Suprapubic skin (tissue), 4 donors: ENCODE results near the gene FSTL4. TPM values are rescaled to one million over a fixed set of nuclear protein-coding genes. Genes with fewer than 3 reads are reported as not detected.

Experiments used
- DNase-seq, 2 donors: peaks; one replicate each; pipeline ENCODE4 v3.0.0-alpha.2; 2019; ENCODE audit warnings: low spot score in 2 of 2
- H3K27ac ChIP-seq: fragments of 200-600 bp; sonication (generic); one replicate; pipeline ENCODE4 v1.5.1; 2019
- H3K27me3 ChIP-seq: fragments of 200-600 bp; sonication (generic); one replicate; pipeline ENCODE4 v1.5.1; 2019
- H3K36me3 ChIP-seq: fragments of 200-600 bp; sonication (generic); one replicate; pipeline ENCODE4 v1.5.1; 2019
- H3K4me1 ChIP-seq: fragments of 200-600 bp; sonication (generic); one replicate; pipeline ENCODE4 v1.5.1; 2019
- H3K4me3 ChIP-seq: fragments of 200-600 bp; sonication (generic); one replicate; pipeline ENCODE4 v1.5.1; 2019; ENCODE audit warnings: mild to moderate bottlenecking
- H3K9me3 ChIP-seq: fragments of 200-600 bp; sonication (generic); one replicate; pipeline ENCODE4 v1.5.1; 2019
- EP300 ChIP-seq: sonication (generic); formaldehyde crosslinking; IDR thresholded peaks from one replicate; pipeline ENCODE4 v1.6.1; 2017; ENCODE audit warnings: antibody characterized with exemption
- POLR2A ChIP-seq, 2 donors: fragments of 450-650 bp; IDR thresholded peaks; one replicate each; pipeline ENCODE4 v1.6.1; 2017; ENCODE audit warnings: antibody characterized with exemption in 2 of 2, mild to moderate bottlenecking in 2 of 2, moderate library complexity in 2 of 2
- POLR2AphosphoS5 ChIP-seq, 3 donors: sonication (generic); formaldehyde crosslinking; IDR thresholded peaks; one replicate each; pipeline ENCODE4 v1.6.1; 2017; ENCODE audit warnings: antibody characterized with exemption in 3 of 3
- WGBS: methylation state at CpG from one replicate; pipeline ENCODE4 v1.1.5; 2018; 5-methylcytosine and 5-hydroxymethylcytosine counted together
- total RNA-seq, 4 donors: library from RNA; depleted of rRNA; stranded (reverse); fragments of >200 nt; gene quantifications; one replicate each; pipeline ENCODE4 v1.1.0, GENCODE V29; 2016
- TF ChIP-seq, protein P1 (sequence below), 2 donors: fragments of 200-600 bp in 1 of 2; fragments of 450-650 bp in 1 of 2; sonication (generic) in 1 of 2; IDR thresholded peaks; one replicate each; pipeline ENCODE4 v1.5.1; 2016 to 2019; ENCODE audit warnings: antibody characterized with exemption in 2 of 2, mild to moderate bottlenecking in 1 of 2, moderate library complexity in 1 of 2

FSTL4 gene
- total RNA-seq, 4 donors from 2014 or later, result 2.3 to 6.4 (median 5.8) TPM

DNA sequence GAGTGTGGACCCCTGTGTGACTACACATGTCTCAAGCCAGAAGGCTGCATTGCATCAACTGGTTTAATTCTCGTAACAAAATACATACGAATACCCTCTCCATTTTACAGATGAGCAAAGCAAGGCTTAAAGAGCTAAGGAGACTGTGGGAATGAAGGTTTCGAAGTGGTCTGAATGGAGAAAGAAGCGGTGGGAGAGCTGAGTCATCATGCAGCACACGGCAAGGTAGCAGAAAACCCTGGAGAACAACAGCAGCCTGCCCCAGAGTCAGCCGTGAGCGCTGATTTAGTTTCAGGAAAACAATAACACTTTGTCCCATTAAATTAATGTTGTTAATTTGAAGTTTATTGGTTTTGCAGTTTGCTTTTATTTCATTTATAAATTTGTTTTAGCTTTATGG, 336.7 kb downstream of the FSTL4 start:
- DNase-seq, result no peak
- TF ChIP-seq, protein P1, sequence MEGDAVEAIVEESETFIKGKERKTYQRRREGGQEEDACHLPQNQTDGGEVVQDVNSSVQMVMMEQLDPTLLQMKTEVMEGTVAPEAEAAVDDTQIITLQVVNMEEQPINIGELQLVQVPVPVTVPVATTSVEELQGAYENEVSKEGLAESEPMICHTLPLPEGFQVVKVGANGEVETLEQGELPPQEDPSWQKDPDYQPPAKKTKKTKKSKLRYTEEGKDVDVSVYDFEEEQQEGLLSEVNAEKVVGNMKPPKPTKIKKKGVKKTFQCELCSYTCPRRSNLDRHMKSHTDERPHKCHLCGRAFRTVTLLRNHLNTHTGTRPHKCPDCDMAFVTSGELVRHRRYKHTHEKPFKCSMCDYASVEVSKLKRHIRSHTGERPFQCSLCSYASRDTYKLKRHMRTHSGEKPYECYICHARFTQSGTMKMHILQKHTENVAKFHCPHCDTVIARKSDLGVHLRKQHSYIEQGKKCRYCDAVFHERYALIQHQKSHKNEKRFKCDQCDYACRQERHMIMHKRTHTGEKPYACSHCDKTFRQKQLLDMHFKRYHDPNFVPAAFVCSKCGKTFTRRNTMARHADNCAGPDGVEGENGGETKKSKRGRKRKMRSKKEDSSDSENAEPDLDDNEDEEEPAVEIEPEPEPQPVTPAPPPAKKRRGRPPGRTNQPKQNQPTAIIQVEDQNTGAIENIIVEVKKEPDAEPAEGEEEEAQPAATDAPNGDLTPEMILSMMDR (IDR thresholded peaks at IDR 0.05), result no peak
- no peak for TF ChIP-seq POLR2AphosphoS5 (IDR thresholded peaks at IDR 0.05)
- no peak for TF ChIP-seq EP300
- TF ChIP-seq POLR2A (IDR thresholded peaks at IDR 0.05), result no peak
- no peaks in the 10 kb centered on the region for H3K9me3 ChIP-seq
- WGBS, result 94% methylated on average over 7 of the region's 7 CpGs
- no peaks in the 10 kb centered on the region for H3K36me3 ChIP-seq
- no peaks in the 10 kb centered on the region for H3K27me3 ChIP-seq
- no peaks in the 10 kb centered on the region for H3K4me1 ChIP-seq
- H3K4me3 ChIP-seq, result no peak overlapping the region
- no peak overlapping the region for H3K27ac ChIP-seq

DNA sequence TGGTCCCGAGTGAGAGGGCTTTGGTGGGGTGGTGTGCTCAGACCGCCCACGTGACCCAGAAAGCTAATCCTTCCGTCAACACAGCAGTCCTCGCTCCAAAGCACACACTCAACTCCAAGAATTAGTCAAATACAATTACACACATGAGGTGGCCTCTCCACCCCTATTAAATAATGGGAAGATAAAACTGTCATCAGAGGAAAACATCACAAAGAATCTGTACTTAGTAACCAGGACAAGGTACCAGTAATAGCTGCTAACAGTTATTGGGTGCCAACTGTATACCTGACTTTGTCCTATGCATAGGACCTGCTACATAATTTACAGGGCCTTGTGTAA, 337.8 kb downstream of the FSTL4 start:
- H3K27me3 ChIP-seq, result no peaks in the 10 kb centered on the region
- DNase-seq, result no peak
- WGBS, result 76% methylated on average over 5 of the region's 5 CpGs
- TF ChIP-seq, protein P1 (IDR thresholded peaks at IDR 0.05), result no peak
- no peak for TF ChIP-seq POLR2AphosphoS5 (IDR thresholded peaks at IDR 0.05)
- no peak for TF ChIP-seq POLR2A (IDR thresholded peaks at IDR 0.05)
- TF ChIP-seq EP300, result no peak
- H3K4me3 ChIP-seq, result no peak overlapping the region
- H3K4me1 ChIP-seq, result no peaks in the 10 kb centered on the region
- no peaks in the 10 kb centered on the region for H3K36me3 ChIP-seq
- H3K27ac ChIP-seq, result no peak overlapping the region
- H3K9me3 ChIP-seq, result no peaks in the 10 kb centered on the region

DNA sequence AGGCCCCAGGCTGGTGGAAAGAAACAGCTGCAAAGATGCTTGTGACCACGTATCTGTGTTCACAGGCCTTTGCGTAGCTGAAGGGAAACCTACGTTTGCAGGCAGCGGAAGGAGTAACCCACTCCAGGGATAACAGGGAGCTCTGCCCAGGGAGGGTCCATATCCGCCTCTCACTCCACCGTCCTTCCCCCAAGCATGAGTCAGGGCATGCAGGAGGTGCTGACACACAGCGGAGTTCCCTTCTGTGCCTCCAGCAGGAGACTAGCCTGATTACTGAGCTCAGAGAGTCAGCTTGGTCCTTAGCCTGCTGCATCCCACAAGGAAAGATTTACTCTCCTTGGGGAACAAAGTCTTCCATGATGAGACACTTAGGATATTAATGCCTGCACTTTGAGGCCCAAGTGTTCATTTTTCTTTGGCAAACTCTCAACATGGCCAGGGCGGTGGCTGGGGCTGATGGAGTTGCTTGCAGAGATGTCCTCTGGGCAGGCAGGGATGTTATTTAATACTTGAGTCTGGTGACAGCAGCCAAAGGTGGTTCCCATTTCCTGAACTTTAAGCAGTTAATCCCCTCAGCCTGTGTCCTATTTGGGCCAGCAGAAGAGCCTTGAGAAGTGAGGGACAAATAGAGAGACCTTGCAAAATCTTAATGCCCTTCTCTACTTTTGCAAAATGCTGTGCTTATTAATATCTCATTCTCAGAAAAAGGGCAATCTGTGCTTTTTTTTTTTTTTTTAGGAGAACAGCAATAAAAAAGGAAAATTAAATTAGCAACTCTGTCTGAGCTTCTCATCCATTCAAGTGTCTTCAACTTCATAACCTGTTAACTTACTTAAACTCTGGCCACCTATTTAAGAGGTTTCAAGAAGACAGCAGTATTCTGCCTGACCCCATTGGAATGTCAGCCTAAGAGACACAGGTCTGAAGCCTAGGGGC, 338.4 kb downstream of the FSTL4 start:
- DNase-seq, result no peak
- H3K4me3 ChIP-seq, result no peak overlapping the region
- no peaks in the 10 kb centered on the region for H3K9me3 ChIP-seq
- H3K36me3 ChIP-seq, result no peaks in the 10 kb centered on the region
- H3K4me1 ChIP-seq, result no peaks in the 10 kb centered on the region
- TF ChIP-seq EP300, result no peak
- TF ChIP-seq, protein P1 (IDR thresholded peaks at IDR 0.05), result no peak
- no peak for TF ChIP-seq POLR2AphosphoS5 (IDR thresholded peaks at IDR 0.05)
- no peak for TF ChIP-seq POLR2A (IDR thresholded peaks at IDR 0.05)
- no peak overlapping the region for H3K27ac ChIP-seq
- 52% methylated on average over 8 of the region's 8 CpGs for WGBS
- H3K27me3 ChIP-seq, result no peaks in the 10 kb centered on the region

DNA sequence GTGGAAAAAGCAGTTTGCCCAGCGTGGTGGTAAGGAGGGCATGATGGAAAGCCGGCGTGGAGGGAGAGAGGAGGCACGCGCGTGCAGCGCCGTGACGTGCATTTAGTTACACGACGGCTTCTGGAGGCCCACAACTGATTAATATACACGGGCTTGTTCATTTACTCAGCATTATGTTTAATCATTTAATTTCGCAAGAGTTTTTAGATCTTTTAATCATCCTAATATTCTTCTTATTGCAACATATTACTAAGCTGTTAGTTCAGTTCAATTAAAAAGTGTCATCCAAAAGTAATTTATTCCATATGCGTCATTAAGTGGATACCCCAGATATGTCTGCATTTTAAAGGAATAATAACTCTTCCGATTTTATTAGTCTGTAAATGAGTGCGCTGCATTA, 340.0 kb downstream of the FSTL4 start:
- TF ChIP-seq POLR2A (IDR thresholded peaks at IDR 0.05) (no peak), EP300 (no peak), POLR2AphosphoS5 (IDR thresholded peaks at IDR 0.05) (no peak)
- TF ChIP-seq, protein P1 (IDR thresholded peaks at IDR 0.05), result no peak
- no peaks in the 10 kb centered on the region for H3K36me3 ChIP-seq
- H3K27ac ChIP-seq, result no peak overlapping the region
- no peaks in the 10 kb centered on the region for H3K27me3 ChIP-seq
- no peak overlapping the region for H3K4me3 ChIP-seq
- H3K9me3 ChIP-seq, result no peaks in the 10 kb centered on the region
- no peaks in the 10 kb centered on the region for H3K4me1 ChIP-seq
- no peak for DNase-seq
- 87% methylated on average over 16 of the region's 16 CpGs for WGBS

DNA sequence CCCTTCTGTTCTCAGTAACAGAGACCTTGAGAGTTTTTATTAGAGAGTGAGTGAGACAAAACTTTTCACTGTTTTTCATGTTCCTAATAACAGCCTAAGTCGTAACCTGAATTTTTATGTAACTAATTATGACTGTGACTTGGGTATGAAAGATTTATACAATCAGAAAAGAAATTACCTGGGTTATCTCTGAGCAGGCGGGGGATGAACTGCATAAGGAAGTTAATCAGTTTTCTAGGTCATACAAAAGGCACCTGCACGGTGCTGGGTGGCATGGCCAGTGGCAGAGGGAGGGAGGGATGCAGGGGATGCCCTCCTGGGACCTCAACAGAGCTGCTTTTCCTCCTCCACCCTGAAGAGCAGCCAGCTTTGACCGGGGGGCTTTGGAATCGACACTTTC, 340.7 kb downstream of the FSTL4 start:
- no peak for DNase-seq
- Histone ChIP-seq H3K36me3 (no peaks in the 10 kb centered on the region), H3K4me1 (no peaks in the 10 kb centered on the region), H3K27ac (no peak overlapping the region), H3K4me3 (no peak overlapping the region), H3K9me3 (no peaks in the 10 kb centered on the region), H3K27me3 (no peaks in the 10 kb centered on the region)
- WGBS, result 89% methylated on average over 5 of the region's 5 CpGs
- TF ChIP-seq, protein P1 (IDR thresholded peaks at IDR 0.05), result no peak
